Prostate gland (tissue), 2 donors: Measurements from ENCODE around the gene APOA4. TPM values are rescaled to one million over a fixed set of nuclear protein-coding genes. Genes with fewer than 3 reads are reported as not detected.

ENCODE experiments used
- DNase-seq: peaks from one replicate; pipeline ENCODE4 v3.0.0-alpha.2; 2019; ENCODE audit warnings: low spot score
- H3K27ac ChIP-seq, 2 donors: fragments of 200-600 bp; sonication (generic); 2 replicates each; pipeline ENCODE4 v1.5.1; 2017 to 2019
- H3K27me3 ChIP-seq: fragments of 200-600 bp; sonication (generic); replicated peaks from 2 replicates; pipeline ENCODE4 v1.5.1; 2019; ENCODE audit not compliant: insufficient read depth
- H3K36me3 ChIP-seq, 2 donors: fragments of 200-600 bp; sonication (generic); 1 replicate in 1 of 2; 2 replicates in 1 of 2; pipeline versions ENCODE4 v1.5.1 to v1.8.1; 2017 to 2019
- H3K4me1 ChIP-seq: fragments of 200-600 bp; sonication (generic); replicated peaks from 2 replicates; pipeline ENCODE4 v1.5.1; 2019
- H3K4me3 ChIP-seq, 2 donors: fragments of 200-600 bp; sonication (generic); 2 replicates each; pipeline ENCODE4 v1.5.1; 2017 to 2019
- H3K9me3 ChIP-seq: fragments of 200-600 bp; sonication (generic); 2 replicates; pipeline ENCODE4 v1.5.1; 2017
- POLR2A ChIP-seq: fragments of 450-650 bp; IDR thresholded peaks from one replicate; pipeline ENCODE4 v1.6.1; 2016; ENCODE audit warnings: antibody characterized with exemption, mild to moderate bottlenecking
- POLR2AphosphoS5 ChIP-seq: sonication (generic); formaldehyde crosslinking; IDR thresholded peaks from one replicate; pipeline ENCODE4 v1.6.1; 2017; ENCODE audit warnings: antibody characterized with exemption
- WGBS: methylation state at CpG from one replicate; pipeline ENCODE4 v1.1.5; 2018; 5-methylcytosine and 5-hydroxymethylcytosine counted together
- intact Hi-C: fragments of 100-400 bp; cut with DNase I; formaldehyde crosslinking; loops from one replicate; pipeline ENCODE4 v1.14.2; 2022
- total RNA-seq, 2 donors: library from RNA; depleted of rRNA; stranded (reverse); fragments of >200 nt; gene quantifications; one replicate each; pipeline ENCODE4 v1.1.0, GENCODE V29; 2016
- TF ChIP-seq, protein P1 (sequence below), 4 experiments: fragments of 200-600 bp in 2 of 4; fragments of 450-650 bp in 2 of 4; sonication (generic) in 2 of 4; IDR thresholded peaks; 1 replicate in 3 of 4; 2 replicates in 1 of 4; pipeline ENCODE4 v1.5.1; 2016 to 2019; ENCODE audit warnings: antibody characterized with exemption in 4 of 4, mild to moderate bottlenecking in 2 of 4, moderate library complexity in 2 of 4

The APOA4 gene
- total RNA-seq, 2 donors from 2014 or later: not detected

DNA sequence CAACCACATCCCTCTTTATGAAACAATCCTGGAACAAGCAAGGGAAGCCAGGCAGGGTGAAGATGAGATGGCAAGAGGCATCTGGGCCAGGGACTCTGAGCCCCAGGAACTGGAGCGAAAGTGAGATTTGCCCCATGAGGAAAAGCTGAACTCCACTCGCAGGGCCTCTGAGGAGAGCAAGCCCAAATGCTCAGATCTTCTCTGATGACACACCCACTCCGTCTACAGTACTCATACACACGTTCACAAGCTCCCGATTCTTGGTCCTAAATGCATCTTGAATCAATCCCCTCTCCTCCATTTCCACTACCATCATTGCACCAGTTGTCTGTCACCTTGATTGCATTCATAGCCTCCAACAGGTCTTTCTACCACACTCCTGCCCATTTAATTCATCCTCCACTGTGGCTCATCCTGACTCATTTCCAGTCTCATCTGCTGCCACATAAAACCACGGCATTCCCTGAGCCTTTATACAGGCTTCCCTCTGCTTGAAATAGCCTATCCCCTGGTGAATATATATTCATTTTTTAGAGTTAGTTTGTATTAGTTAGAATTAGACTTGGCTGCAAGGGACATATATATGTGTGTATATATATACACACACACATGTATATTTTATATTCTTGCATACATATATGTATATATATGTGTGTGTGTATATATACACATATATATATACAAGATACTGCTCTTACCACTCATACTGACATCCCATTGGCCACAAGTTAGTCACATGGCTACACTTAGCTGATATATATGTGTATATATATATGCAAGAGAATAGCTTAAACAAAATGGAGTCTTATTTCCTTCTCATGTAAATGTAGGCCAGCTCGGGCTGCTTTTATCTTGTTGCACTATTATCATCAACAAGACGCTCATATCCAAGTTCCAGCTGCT lies 30.0 kb downstream of the APOA4 start:
- no peak overlapping the region for H3K4me3 ChIP-seq
- no peaks in the 10 kb centered on the region for H3K27me3 ChIP-seq
- intact Hi-C loops: loop anchor here (2.0 to 10.0 kb wide), 2 partner anchors 44 to 82 kb away; partner anchors contain the start of gene APOA1
- no peak overlapping the region for H3K27ac ChIP-seq
- H3K9me3 ChIP-seq: no peaks in the 10 kb centered on the region
- H3K36me3 ChIP-seq: no peaks in the 10 kb centered on the region
- DNase-seq: no peak
- WGBS: 77% methylated on average over 8 of the region's 8 CpGs
- no peaks in the 10 kb centered on the region for H3K4me1 ChIP-seq
- TF ChIP-seq POLR2A: no peak
- TF ChIP-seq POLR2AphosphoS5: no peak
- TF ChIP-seq, protein P1, sequence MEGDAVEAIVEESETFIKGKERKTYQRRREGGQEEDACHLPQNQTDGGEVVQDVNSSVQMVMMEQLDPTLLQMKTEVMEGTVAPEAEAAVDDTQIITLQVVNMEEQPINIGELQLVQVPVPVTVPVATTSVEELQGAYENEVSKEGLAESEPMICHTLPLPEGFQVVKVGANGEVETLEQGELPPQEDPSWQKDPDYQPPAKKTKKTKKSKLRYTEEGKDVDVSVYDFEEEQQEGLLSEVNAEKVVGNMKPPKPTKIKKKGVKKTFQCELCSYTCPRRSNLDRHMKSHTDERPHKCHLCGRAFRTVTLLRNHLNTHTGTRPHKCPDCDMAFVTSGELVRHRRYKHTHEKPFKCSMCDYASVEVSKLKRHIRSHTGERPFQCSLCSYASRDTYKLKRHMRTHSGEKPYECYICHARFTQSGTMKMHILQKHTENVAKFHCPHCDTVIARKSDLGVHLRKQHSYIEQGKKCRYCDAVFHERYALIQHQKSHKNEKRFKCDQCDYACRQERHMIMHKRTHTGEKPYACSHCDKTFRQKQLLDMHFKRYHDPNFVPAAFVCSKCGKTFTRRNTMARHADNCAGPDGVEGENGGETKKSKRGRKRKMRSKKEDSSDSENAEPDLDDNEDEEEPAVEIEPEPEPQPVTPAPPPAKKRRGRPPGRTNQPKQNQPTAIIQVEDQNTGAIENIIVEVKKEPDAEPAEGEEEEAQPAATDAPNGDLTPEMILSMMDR (IDR thresholded peaks at IDR 0.05): no peak

DNA sequence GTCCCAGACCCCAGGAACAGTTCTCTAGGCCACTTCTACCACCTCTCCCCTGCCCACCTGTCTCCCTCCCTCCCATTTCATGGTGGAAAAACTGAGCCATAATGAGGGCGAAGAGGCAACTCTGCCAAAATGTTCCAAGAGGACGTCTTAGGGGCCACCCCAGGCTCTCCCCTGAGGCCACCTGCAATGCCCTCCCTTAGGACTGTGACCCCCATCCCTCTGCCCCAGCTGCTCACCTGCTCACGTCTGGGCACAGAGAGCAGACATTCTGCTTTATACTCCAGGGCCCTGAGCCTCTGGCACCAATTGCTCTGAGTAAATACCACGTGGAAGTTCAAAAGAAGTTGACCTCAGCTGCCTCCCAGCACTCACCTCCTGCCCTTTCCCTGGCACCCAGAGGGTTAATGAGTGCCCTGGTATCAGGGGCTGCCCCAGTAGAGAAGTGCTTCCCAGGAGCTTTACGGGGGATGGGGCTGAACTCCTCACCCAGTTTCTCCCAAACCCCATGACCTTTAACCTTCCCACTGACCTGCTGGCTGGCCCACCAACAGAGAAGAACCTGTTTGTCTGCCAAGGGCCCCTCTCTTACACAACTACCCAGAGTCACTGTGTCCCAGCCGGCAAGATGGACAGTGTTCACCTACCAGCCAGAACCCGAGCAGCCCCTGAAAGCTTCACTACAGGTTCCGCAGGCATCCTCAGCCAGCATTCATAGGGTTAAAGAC lies 30.8 kb downstream of the APOA4 start:
- 75% methylated on average over 8 of the region's 8 CpGs for WGBS
- no peak overlapping the region for H3K4me3 ChIP-seq

DNA sequence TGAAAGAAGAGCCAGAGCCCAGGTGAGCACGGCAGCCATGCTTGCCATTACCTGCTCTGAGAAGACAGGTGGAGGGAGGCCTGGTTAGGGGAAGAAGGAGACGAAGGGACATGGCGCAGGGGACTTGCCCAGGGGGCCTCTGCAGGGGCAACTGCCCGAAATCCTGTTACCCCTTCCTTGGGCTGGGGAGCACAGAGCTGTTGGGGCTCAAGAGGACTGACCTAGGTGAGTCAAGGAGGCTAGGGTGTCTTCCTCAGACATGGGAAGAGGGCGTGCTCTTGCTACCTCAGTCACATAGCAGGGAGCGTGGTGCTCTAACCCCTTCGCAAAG lies 31.3 kb downstream of the APOA4 start, which contains the start of gene APOA5:
Gene APOA5, minus strand, starts transcription at position 67 of the 331 bp plus-strand sequence. Its CDS starts 19 bp downstream, at position 48.
- no peaks in the 10 kb centered on the region for H3K36me3 ChIP-seq
- DNase-seq: no peak
- TF ChIP-seq, protein P1 (IDR thresholded peaks at IDR 0.05): no peak
- TF ChIP-seq POLR2A: no peak
- no peak for TF ChIP-seq POLR2AphosphoS5
- peaks cover 3% of the 10 kb centered on the region for H3K4me1 ChIP-seq
- H3K27ac ChIP-seq: no peak within 1 kb of the TSS
- intact Hi-C loops: loop anchor here (2.0 to 10.0 kb wide), 2 partner anchors 45 to 83 kb away; partner anchors contain the start of gene APOA1
- H3K9me3 ChIP-seq: no peaks in the 10 kb centered on the region
- 92% methylated on average over 7 of the region's 7 CpGs for WGBS
- no peak within 1 kb of the TSS for H3K4me3 ChIP-seq
- H3K27me3 ChIP-seq: no peaks in the 10 kb centered on the region

More for the DNA sequence above, 30.8 kb downstream of the APOA4 start:
- Histone ChIP-seq H3K36me3 (no peaks in the 10 kb centered on the region), H3K9me3 (no peaks in the 10 kb centered on the region), H3K4me1 (no peaks in the 10 kb centered on the region), H3K27ac (no peak overlapping the region), H3K27me3 (no peaks in the 10 kb centered on the region)
- no peak for DNase-seq
- no peak for TF ChIP-seq POLR2A
- TF ChIP-seq, protein P1 (IDR thresholded peaks at IDR 0.05): no peak
- no peak for TF ChIP-seq POLR2AphosphoS5
- intact Hi-C loops: loop anchor here (2.0 to 10.0 kb wide), 2 partner anchors 44 to 82 kb away; partner anchors contain the start of gene APOA1

DNA sequence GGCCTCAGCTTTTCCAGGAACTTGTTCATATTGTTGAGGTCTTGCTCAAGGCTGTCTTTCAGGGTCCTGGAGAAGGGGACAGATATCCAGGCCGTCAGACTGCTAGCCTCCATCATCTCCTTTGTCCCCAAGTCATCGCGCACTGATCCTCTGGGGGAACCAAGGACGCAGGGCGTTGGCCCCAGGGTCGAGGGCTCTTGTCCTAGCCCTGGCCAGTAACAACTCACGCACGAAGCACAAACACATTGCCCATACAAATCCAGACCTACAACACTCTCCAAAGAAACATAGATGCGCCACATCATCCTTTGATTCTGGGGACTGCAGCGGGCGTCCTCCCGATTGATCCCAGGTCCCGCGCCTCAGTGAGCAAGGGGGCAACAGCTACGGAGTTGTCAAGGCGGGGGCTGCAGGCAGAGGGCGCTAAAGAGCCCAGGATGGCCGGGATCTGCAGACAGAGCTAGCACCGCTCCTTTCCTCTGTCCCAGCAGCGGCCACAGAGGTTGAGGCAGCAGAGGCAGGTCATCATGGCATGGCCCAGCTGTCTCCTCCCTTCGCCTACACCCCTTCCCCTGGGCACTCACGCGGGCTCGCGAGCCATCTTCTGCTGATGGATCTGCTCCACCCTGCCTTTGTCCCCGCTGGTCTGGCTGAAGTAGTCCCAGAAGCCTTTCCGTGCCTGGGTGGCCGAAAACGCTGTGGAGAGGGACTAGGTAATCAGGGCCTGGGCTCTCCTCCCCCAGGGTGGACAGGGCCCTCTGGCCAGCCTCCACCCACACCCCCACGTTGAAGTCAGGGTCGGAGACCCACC lies 31.9 kb downstream of the APOA4 start:
- DNase-seq: peak; percentile 58
- H3K4me3 ChIP-seq: no peak overlapping the region
- intact Hi-C loops: loop anchor here (10.0 kb wide), 1 partner anchor 84 kb away; no protein-coding TSS in a partner anchor
- no peak overlapping the region for H3K27ac ChIP-seq
- H3K4me1 ChIP-seq: peaks cover 3% of the 10 kb centered on the region
- H3K27me3 ChIP-seq: no peaks in the 10 kb centered on the region
- H3K9me3 ChIP-seq: no peaks in the 10 kb centered on the region
- no peaks in the 10 kb centered on the region for H3K36me3 ChIP-seq
- 25% methylated on average over 29 of the region's 31 CpGs for WGBS
- TF ChIP-seq POLR2AphosphoS5 (peak; percentile 35), POLR2A (no peak)
- TF ChIP-seq, protein P1 (IDR thresholded peaks at IDR 0.05): peak; percentile 78 to 90 (median 89)
